NCI-H524 (cell line): ENCODE data around the gene CC2D1B.

Experiments
- DNase-seq, 2 experiments: peaks; one replicate each; lab custom pipeline; 2025; lab: John Stamatoyannopoulos, UW

CC2D1B gene

DNA sequence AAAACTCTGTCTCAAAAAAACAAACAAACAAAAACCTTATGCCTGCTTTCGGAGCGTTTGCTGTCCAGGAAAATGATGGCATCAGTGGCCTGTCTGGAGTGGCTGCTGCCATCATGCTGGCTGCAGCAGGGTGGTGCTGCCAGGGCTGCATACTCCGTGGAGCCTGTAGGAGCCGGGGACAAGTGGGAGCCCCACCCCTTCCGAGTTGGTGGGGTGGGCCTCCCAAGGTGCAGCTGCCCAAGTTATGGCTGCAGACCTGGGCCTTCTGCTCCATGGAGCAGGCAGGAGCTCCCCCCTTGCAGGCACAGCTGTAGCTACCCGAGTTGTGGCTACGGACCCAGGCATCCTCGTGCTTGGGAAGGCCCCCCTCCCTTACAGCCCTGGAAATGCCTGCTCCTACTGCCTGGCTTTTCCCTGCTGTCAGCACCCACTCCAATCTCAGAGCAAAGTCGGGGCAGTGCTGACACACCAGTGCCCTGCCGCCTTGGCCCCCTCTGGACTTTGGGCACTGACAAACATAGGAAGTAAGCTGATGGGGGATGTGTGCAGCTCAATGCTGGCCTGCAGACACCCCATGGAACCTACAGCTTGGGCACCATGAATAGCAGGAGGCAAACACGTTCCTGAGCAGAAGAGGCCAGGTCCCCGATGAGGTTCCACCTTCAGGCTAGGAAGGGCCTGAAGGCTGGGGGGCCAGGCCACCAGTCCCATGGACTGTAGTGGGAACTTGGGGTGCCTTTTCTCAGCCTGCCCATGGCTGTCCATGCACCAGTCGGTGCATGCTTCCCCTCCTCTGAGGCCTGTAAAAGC lies 60.4 kb downstream of the CC2D1B start:
- DNase-seq = no peak
